PC-3 (cell line): ENCODE results near the gene FTO. TPM values are rescaled to one million over a fixed set of nuclear protein-coding genes. Genes with fewer than 3 reads are reported as not detected.

Experiments
- ATAC-seq: fragments of 200-7000 bp; cut with Tn5 transposase; 2 replicates; pipeline ENCODE4 v1.9.1; 2020; ENCODE audit warnings: mild to moderate bottlenecking, moderate library complexity
- BruUV-seq: library from RNA; stranded (reverse); fragments of 400-500 nt; replicated peaks from 2 replicates; lab custom pipeline; 2021; lab: Mats Ljungman, UMichigan
- CTCF ChIA-PET: fragments of 300-600 bp; sonication (Branson Sonifier 250); formaldehyde crosslinking; loops from one replicate; lab custom pipeline; 2022; ENCODE audit warnings: antibody characterized with exemption; lab: Charles Lee
- POLR2A ChIA-PET: fragments of 300-600 bp; sonication (Branson Sonifier 250); formaldehyde crosslinking; loops from one replicate; lab custom pipeline; 2022; ENCODE audit warnings: antibody characterized with exemption; ENCODE audit not compliant: unreplicated experiment; lab: Charles Lee
- DNase-seq: peaks from one replicate; pipeline ENCODE4 v3.0.0-alpha.2; 2015
- H2AFZ ChIP-seq: fragments of 300-600 bp; sonication (generic); 2 replicates; pipeline ENCODE4 v1.6.0; 2016; ENCODE audit warnings: antibody characterized with exemption, low read length
- H3F3A ChIP-seq: fragments of 300-600 bp; sonication (generic); one replicate; pipeline ENCODE4 v1.6.0; 2017; ENCODE audit warnings: antibody characterized with exemption, low read length, control low read depth, mild to moderate bottlenecking; ENCODE audit not compliant: unreplicated experiment
- H3K27ac ChIP-seq: fragments of 300-600 bp; sonication (generic); 2 replicates; pipeline ENCODE4 v1.5.1; 2016; ENCODE audit warnings: mild to moderate bottlenecking, low read length
- H3K27me3 ChIP-seq: fragments of 300-600 bp; sonication (generic); 2 replicates; pipeline ENCODE4 v1.6.1; 2016; ENCODE audit warnings: low read length, mixed read lengths
- H3K36me3 ChIP-seq: fragments of 300-600 bp; sonication (generic); 2 replicates; pipeline ENCODE4 v1.6.1; 2016; ENCODE audit warnings: low read depth, mixed run types, low read length, mixed read lengths
- H3K4me1 ChIP-seq: fragments of 300-600 bp; sonication (generic); 2 replicates; pipeline ENCODE4 v1.5.1; 2016; ENCODE audit warnings: low read length; ENCODE audit not compliant: insufficient read depth
- H3K4me2 ChIP-seq: fragments of 300-600 bp; sonication (generic); 2 replicates; pipeline ENCODE4 v1.6.0; 2016; ENCODE audit warnings: low read length
- H3K4me3 ChIP-seq: fragments of 300-600 bp; sonication (generic); 2 replicates; pipeline ENCODE4 v1.5.1; 2016; ENCODE audit warnings: mild to moderate bottlenecking, low read length, mixed read lengths
- H3K79me2 ChIP-seq: fragments of 300-600 bp; sonication (generic); 2 replicates; pipeline ENCODE4 v1.6.1; 2017; ENCODE audit warnings: low read length, mixed read lengths
- H3K9ac ChIP-seq: fragments of 300-600 bp; sonication (generic); 2 replicates; pipeline ENCODE4 v1.6.0; 2016; ENCODE audit warnings: mild to moderate bottlenecking, low read length
- H3K9me2 ChIP-seq: fragments of 300-600 bp; sonication (generic); replicated peaks from 2 replicates; pipeline ENCODE4 v1.6.1; 2016; ENCODE audit warnings: mixed run types, low read length, mixed read lengths
- H3K9me3 ChIP-seq: fragments of 300-600 bp; sonication (generic); 2 replicates; pipeline ENCODE4 v1.6.1; 2016; ENCODE audit warnings: low read length, mixed read lengths
- H4K20me1 ChIP-seq: fragments of 300-600 bp; sonication (generic); 2 replicates; pipeline ENCODE4 v1.6.1; 2016; ENCODE audit warnings: low read length, mixed read lengths
- EZH2 ChIP-seq: fragments of 300-600 bp; sonication (generic); IDR thresholded peaks from one replicate; pipeline ENCODE4 v1.6.1; 2017; ENCODE audit warnings: antibody characterized with exemption, mild to moderate bottlenecking, low read length; ENCODE audit not compliant: unreplicated experiment
- EZH2phosphoT487 ChIP-seq: fragments of 300-600 bp; sonication (generic); IDR thresholded peaks from 2 replicates; pipeline ENCODE4 v1.6.1; 2018; ENCODE audit warnings: mild to moderate bottlenecking, antibody characterized with exemption, low read length, borderline replicate concordance
- intact Hi-C: fragments of 100-400 bp; cut with micrococcal nuclease; formaldehyde crosslinking; loops from 2 replicates; pipeline ENCODE4 v1.9.0; 2023
- total RNA-seq: library from RNA; depleted of rRNA; stranded (reverse); fragments of >200 nt; gene quantifications from 2 replicates; pipeline ENCODE4 v1.2.3, GENCODE V29; 2014
- TF ChIP-seq, protein P1 (sequence below): fragments of 300-600 bp; sonication (generic); conservative IDR thresholded peaks from 2 replicates; pipeline ENCODE4 v1.5.1; 2017; ENCODE audit warnings: antibody characterized with exemption, low read depth, mild to moderate bottlenecking, low read length

The FTO gene
- total RNA-seq, 1 experiment from 2014 or later: 27.0 TPM

GRCh38 chr16:54097774-54098173 is 393.8 kb downstream of the FTO start:
- Histone ChIP-seq H3K9me2 (no peaks in the 10 kb centered on the region), H3K27ac (no peak overlapping the region)
- intact Hi-C loops: no loop called here

DNA sequence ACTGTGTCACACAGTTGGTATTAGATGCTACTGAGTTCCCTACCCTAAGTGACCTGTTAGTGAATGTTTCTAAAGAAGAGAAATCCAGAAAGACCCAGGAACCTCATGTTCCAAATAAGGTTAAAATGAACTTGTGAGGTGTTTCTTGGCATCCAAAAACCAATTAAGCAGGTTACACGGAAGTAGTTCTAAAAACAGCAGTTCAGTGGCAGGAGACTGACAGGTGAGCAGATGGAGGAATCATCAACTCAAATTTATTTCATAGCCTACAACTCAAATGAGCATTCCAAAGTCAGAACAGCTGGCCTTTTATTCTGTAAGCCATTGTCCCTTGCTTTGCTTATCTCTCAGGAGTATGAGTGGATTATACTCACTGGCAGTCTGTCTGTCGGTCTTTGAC is 394.3 kb downstream of the FTO start:
- ChIA-PET POLR2A (no interaction called here), CTCF (no interaction called here)
- H3K36me3 ChIP-seq: no peaks in the 10 kb centered on the region
- intact Hi-C loops: no loop called here
- H3K9ac ChIP-seq: no peak overlapping the region
- H3F3A ChIP-seq: no peaks in the 10 kb centered on the region
- H3K4me2 ChIP-seq: no peak overlapping the region
- no peaks in the 10 kb centered on the region for H3K9me2 ChIP-seq
- BruUV-seq: no TSS peak
- H3K79me2 ChIP-seq: no peaks in the 10 kb centered on the region
- no peaks in the 10 kb centered on the region for H3K4me1 ChIP-seq
- no peak overlapping the region for H2AFZ ChIP-seq
- no peaks in the 10 kb centered on the region for H3K27me3 ChIP-seq
- no peak for ATAC-seq
- DNase-seq: no peak
- no peaks in the 10 kb centered on the region for H4K20me1 ChIP-seq
- no peak for TF ChIP-seq EZH2
- no peak for TF ChIP-seq EZH2phosphoT487
- TF ChIP-seq, protein P1, sequence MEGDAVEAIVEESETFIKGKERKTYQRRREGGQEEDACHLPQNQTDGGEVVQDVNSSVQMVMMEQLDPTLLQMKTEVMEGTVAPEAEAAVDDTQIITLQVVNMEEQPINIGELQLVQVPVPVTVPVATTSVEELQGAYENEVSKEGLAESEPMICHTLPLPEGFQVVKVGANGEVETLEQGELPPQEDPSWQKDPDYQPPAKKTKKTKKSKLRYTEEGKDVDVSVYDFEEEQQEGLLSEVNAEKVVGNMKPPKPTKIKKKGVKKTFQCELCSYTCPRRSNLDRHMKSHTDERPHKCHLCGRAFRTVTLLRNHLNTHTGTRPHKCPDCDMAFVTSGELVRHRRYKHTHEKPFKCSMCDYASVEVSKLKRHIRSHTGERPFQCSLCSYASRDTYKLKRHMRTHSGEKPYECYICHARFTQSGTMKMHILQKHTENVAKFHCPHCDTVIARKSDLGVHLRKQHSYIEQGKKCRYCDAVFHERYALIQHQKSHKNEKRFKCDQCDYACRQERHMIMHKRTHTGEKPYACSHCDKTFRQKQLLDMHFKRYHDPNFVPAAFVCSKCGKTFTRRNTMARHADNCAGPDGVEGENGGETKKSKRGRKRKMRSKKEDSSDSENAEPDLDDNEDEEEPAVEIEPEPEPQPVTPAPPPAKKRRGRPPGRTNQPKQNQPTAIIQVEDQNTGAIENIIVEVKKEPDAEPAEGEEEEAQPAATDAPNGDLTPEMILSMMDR: no peak
- H3K27ac ChIP-seq: no peak overlapping the region
- H3K4me3 ChIP-seq: no peak overlapping the region
- H3K9me3 ChIP-seq: no peaks in the 10 kb centered on the region

More at GRCh38 chr16:54097774-54098173, 393.8 kb downstream of the FTO start:
- POLR2A ChIA-PET: no interaction called here
- ATAC-seq (no peak), DNase-seq (no peak)
- Histone ChIP-seq H3K9ac (no peak overlapping the region), H2AFZ (no peak overlapping the region), H3K4me2 (no peak overlapping the region), H3K4me1 (no peaks in the 10 kb centered on the region), H3F3A (no peaks in the 10 kb centered on the region), H3K9me3 (no peaks in the 10 kb centered on the region), H3K27me3 (no peaks in the 10 kb centered on the region), H3K4me3 (no peak overlapping the region), H3K79me2 (no peaks in the 10 kb centered on the region), H4K20me1 (no peaks in the 10 kb centered on the region), H3K36me3 (no peaks in the 10 kb centered on the region)
- CTCF ChIA-PET: no interaction called here
- no peak for TF ChIP-seq EZH2
- no TSS peak for BruUV-seq

GRCh38 chr16:54099627-54100026 is 395.7 kb downstream of the FTO start:
- no peaks in the 10 kb centered on the region for H3K79me2 ChIP-seq
- no peaks in the 10 kb centered on the region for H3K9me3 ChIP-seq
- ATAC-seq (no peak), DNase-seq (no peak)
- no peaks in the 10 kb centered on the region for H3K9me2 ChIP-seq
- no peak overlapping the region for H3K4me2 ChIP-seq
- H4K20me1 ChIP-seq: no peaks in the 10 kb centered on the region
- H3K36me3 ChIP-seq: no peaks in the 10 kb centered on the region
- TF ChIP-seq EZH2 (no peak), EZH2phosphoT487 (no peak)
- TF ChIP-seq, protein P1: no peak
- H3K4me3 ChIP-seq: no peak overlapping the region
- no peaks in the 10 kb centered on the region for H3K27me3 ChIP-seq
- H3K27ac ChIP-seq: no peak overlapping the region
- no peak overlapping the region for H3K9ac ChIP-seq
- intact Hi-C loops: no loop called here
- ChIA-PET POLR2A (no interaction called here), CTCF (no interaction called here)
- no peak overlapping the region for H2AFZ ChIP-seq
- no peaks in the 10 kb centered on the region for H3F3A ChIP-seq
- H3K4me1 ChIP-seq: no peaks in the 10 kb centered on the region
- no TSS peak for BruUV-seq
